GM23338 (cell line): ENCODE measurements around the gene AGAP1.

Source experiments
- CREB1 ChIP-seq: fragments of 250-450 bp; sonication (Bioruptor Pico); IDR thresholded peaks from 2 replicates; pipeline ENCODE4 v1.5.0; 2020; ENCODE audit warnings: low read depth, mild to moderate bottlenecking, moderate library complexity
- CTCF ChIP-seq, 2 experiments: fragments of 200-600 bp in 1 of 2; sonication (generic) in 1 of 2; conservative IDR thresholded peaks; 2 replicates each; pipeline versions ENCODE4 v1.5.1 to v1.6.1; 2016 to 2017; ENCODE audit warnings: antibody characterized with exemption in 2 of 2, low read depth in 2 of 2, mild to moderate bottlenecking in 2 of 2, moderate library complexity in 1 of 2
- EZH2 ChIP-seq: fragments of 200-600 bp; sonication (generic); IDR thresholded peaks from one replicate; pipeline ENCODE4 v1.8.0; 2017; ENCODE audit warnings: antibody characterized with exemption, mild to moderate bottlenecking, low read depth; ENCODE audit not compliant: unreplicated experiment
- EZH2phosphoT487 ChIP-seq: fragments of 200-600 bp; sonication (generic); IDR thresholded peaks from one replicate; pipeline ENCODE4 v1.8.1; 2018; ENCODE audit warnings: antibody characterized with exemption; ENCODE audit not compliant: unreplicated experiment
- NANOG ChIP-seq: IDR thresholded peaks from 2 replicates; pipeline ENCODE4 v1.6.1; 2016; ENCODE audit warnings: antibody characterized with exemption, borderline replicate concordance
- POLR2AphosphoS5 ChIP-seq: IDR thresholded peaks from 2 replicates; pipeline ENCODE4 v1.6.1; 2016; ENCODE audit warnings: antibody characterized with exemption, low read depth
- REST ChIP-seq: IDR thresholded peaks from one replicate; pipeline ENCODE4 v1.6.1; 2018; ENCODE audit warnings: antibody characterized with exemption; ENCODE audit not compliant: unreplicated experiment

- TF ChIP-seq CTCF (conservative IDR thresholded peaks at IDR 0.05; ENCODE audit: low read depth in 2 of 2): no peak
- no peak for TF ChIP-seq EZH2phosphoT487
- no peak for TF ChIP-seq EZH2
- no peak for TF ChIP-seq CREB1
- no peak for TF ChIP-seq POLR2AphosphoS5
- TF ChIP-seq REST: no peak
- TF ChIP-seq NANOG: no peak
Measured at GRCh38 chr2:235832941-235833340, 339.1 kb downstream of the AGAP1 start.
